ENCODE results near the gene NRXN3. TPM values are rescaled to one million over a fixed set of nuclear protein-coding genes. Genes with fewer than 3 reads are reported as not detected.

NRXN3 gene
- total RNA-seq, 1 donor from 2014 or later, result 18.0 TPM

DNA sequence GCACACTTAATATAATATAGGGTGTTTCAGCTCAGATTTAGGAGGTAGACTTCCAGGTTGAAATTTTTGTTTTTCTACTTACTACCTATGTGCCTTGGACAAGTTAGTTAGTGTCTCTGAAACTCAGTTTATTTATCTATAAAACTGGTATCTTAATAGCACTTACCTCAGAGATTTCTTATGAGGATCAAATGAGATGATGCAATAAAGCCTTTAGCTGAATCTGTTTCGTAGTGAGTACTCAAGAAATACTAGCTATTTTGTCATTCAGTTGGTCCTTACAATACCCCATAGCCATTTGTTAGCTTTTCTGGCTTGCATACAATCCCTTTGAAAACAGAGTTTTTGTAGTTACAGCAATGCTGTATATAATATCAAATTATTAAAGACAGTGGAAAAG lies 497.0 kb downstream of the NRXN3 start:
- H3K36me3 ChIP-seq (ENCODE audit: insufficient read depth, low read length), result no peaks in the 10 kb centered on the region
- no peak for DNase-seq (ENCODE audit: low read depth)
- no peak overlapping the region for H3K9ac ChIP-seq (ENCODE audit: low read length)
- no peak overlapping the region for H3K27ac Mint-ChIP-seq (ENCODE audit: unreplicated experiment)
- H3K36me3 Mint-ChIP-seq (ENCODE audit: low read depth, unreplicated experiment), result no peaks in the 10 kb centered on the region
- H3K79me2 ChIP-seq (ENCODE audit: insufficient read depth, low read length), result no peaks in the 10 kb centered on the region
- no peaks in the 10 kb centered on the region for H4K20me1 ChIP-seq (ENCODE audit: insufficient read depth, low read length)
- H2AFZ ChIP-seq (ENCODE audit: low read depth, low read length), result no peak overlapping the region
- no peak for FAIRE-seq
- H3K27ac ChIP-seq (ENCODE audit: low read depth, low read length), result no peak overlapping the region
- TF ChIP-seq EZH2 (IDR thresholded peaks at IDR 0.05; ENCODE audit: insufficient read depth, low read length), result no peak
- TF ChIP-seq, protein P1, sequence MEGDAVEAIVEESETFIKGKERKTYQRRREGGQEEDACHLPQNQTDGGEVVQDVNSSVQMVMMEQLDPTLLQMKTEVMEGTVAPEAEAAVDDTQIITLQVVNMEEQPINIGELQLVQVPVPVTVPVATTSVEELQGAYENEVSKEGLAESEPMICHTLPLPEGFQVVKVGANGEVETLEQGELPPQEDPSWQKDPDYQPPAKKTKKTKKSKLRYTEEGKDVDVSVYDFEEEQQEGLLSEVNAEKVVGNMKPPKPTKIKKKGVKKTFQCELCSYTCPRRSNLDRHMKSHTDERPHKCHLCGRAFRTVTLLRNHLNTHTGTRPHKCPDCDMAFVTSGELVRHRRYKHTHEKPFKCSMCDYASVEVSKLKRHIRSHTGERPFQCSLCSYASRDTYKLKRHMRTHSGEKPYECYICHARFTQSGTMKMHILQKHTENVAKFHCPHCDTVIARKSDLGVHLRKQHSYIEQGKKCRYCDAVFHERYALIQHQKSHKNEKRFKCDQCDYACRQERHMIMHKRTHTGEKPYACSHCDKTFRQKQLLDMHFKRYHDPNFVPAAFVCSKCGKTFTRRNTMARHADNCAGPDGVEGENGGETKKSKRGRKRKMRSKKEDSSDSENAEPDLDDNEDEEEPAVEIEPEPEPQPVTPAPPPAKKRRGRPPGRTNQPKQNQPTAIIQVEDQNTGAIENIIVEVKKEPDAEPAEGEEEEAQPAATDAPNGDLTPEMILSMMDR (IDR thresholded peaks at IDR 0.05; ENCODE audit: insufficient read depth, low read depth, low read length), result no peak
- no peaks in the 10 kb centered on the region for H3K4me1 ChIP-seq (ENCODE audit: insufficient read depth, low read length)
- no peaks in the 10 kb centered on the region for H3K9me3 Mint-ChIP-seq (ENCODE audit: unreplicated experiment)
- H3K27me3 Mint-ChIP-seq (ENCODE audit: low read depth, unreplicated experiment), result peaks cover 5% of the 10 kb centered on the region
- no peak overlapping the region for H3K4me2 ChIP-seq (ENCODE audit: low read length)
- peaks cover 2% of the 10 kb centered on the region for H3K27me3 ChIP-seq (ENCODE audit: insufficient read depth, low read length)
- no peak overlapping the region for H3K4me3 ChIP-seq (ENCODE audit: insufficient read depth, low read depth, low read length)
- no peaks in the 10 kb centered on the region for H3K9me3 ChIP-seq (ENCODE audit: insufficient read depth, low read depth, low read length)
- H3K4me1 Mint-ChIP-seq (ENCODE audit: low read depth, unreplicated experiment), result no peaks in the 10 kb centered on the region
- H3K4me3 Mint-ChIP-seq (ENCODE audit: unreplicated experiment), result no peak overlapping the region

DNA sequence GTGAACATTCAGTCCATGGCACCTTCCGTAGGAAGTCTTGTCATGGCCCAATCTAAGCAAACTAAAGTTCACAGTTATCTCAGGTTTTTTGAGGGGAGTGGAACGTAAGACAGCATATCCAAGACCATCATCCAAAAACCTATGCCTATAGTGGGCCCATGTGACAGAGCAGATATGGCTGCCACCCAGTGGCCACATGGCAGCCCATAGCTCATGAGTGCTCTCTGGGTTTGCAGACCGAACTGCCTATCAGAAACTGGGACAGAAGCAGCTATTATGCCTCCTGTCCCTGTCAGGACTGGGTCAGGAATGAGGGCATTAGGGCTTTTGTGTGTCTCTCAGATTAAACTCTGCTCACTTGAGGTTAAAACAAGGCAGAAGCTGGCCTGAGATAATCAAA lies 503.7 kb downstream of the NRXN3 start:
- H3K36me3 Mint-ChIP-seq (ENCODE audit: low read depth, unreplicated experiment), result no peaks in the 10 kb centered on the region
- H3K27ac ChIP-seq (ENCODE audit: low read depth, low read length), result no peak overlapping the region
- DNase-seq (ENCODE audit: low read depth), result no peak
- H3K79me2 ChIP-seq (ENCODE audit: insufficient read depth, low read length), result no peaks in the 10 kb centered on the region
- H4K20me1 ChIP-seq (ENCODE audit: insufficient read depth, low read length), result no peaks in the 10 kb centered on the region
- no peak overlapping the region for H3K4me2 ChIP-seq (ENCODE audit: low read length)
- H3K36me3 ChIP-seq (ENCODE audit: insufficient read depth, low read length), result no peaks in the 10 kb centered on the region
- H3K4me3 Mint-ChIP-seq (ENCODE audit: unreplicated experiment), result no peak overlapping the region
- FAIRE-seq, result no peak
- H3K9ac ChIP-seq (ENCODE audit: low read length), result no peak overlapping the region
- H3K4me3 ChIP-seq (ENCODE audit: insufficient read depth, low read depth, low read length), result no peak overlapping the region
- no peaks in the 10 kb centered on the region for H3K9me3 Mint-ChIP-seq (ENCODE audit: unreplicated experiment)
- no peak overlapping the region for H2AFZ ChIP-seq (ENCODE audit: low read depth, low read length)
- H3K27me3 ChIP-seq (ENCODE audit: insufficient read depth, low read length), result no peaks in the 10 kb centered on the region
- H3K4me1 Mint-ChIP-seq (ENCODE audit: low read depth, unreplicated experiment), result no peaks in the 10 kb centered on the region
- H3K27me3 Mint-ChIP-seq (ENCODE audit: low read depth, unreplicated experiment), result no peaks in the 10 kb centered on the region
- H3K4me1 ChIP-seq (ENCODE audit: insufficient read depth, low read length), result no peaks in the 10 kb centered on the region
- no peaks in the 10 kb centered on the region for H3K9me3 ChIP-seq (ENCODE audit: insufficient read depth, low read depth, low read length)
- no peak for TF ChIP-seq EZH2 (IDR thresholded peaks at IDR 0.05; ENCODE audit: insufficient read depth, low read length)
- TF ChIP-seq, protein P1 (IDR thresholded peaks at IDR 0.05; ENCODE audit: insufficient read depth, low read depth, low read length), result no peak
- H3K27ac Mint-ChIP-seq (ENCODE audit: unreplicated experiment), result no peak overlapping the region

DNA sequence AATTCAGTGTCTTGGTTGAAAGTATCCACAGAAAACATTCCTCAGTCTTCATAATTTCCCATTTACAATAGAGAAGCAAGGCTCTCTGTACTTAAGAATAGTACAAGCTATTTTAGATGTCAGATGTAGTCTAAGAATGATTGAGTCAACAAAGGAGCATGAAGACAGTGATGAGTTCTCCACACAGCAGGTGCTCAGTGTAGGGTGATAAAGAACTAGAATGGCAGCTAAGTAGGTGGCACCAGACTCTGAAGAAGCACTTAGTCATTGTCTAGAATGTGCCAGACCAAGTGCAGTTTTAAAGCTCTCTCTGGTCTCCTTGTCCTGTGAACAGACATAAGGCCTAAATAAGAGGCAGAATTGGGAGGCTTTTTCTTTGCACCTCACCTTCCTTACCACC lies 504.6 kb downstream of the NRXN3 start:
- Mint-ChIP-seq H3K36me3 (ENCODE audit: low read depth, unreplicated experiment) (no peaks in the 10 kb centered on the region), H3K27me3 (ENCODE audit: low read depth, unreplicated experiment) (no peaks in the 10 kb centered on the region), H3K4me1 (ENCODE audit: low read depth, unreplicated experiment) (no peaks in the 10 kb centered on the region), H3K27ac (ENCODE audit: unreplicated experiment) (no peak overlapping the region), H3K9me3 (ENCODE audit: unreplicated experiment) (no peaks in the 10 kb centered on the region), H3K4me3 (ENCODE audit: unreplicated experiment) (no peak overlapping the region)
- Histone ChIP-seq H3K36me3 (ENCODE audit: insufficient read depth, low read length) (no peaks in the 10 kb centered on the region), H3K27ac (ENCODE audit: low read depth, low read length) (no peak overlapping the region), H3K4me3 (ENCODE audit: insufficient read depth, low read depth, low read length) (no peak overlapping the region), H3K4me2 (ENCODE audit: low read length) (no peak overlapping the region), H3K27me3 (ENCODE audit: insufficient read depth, low read length) (no peaks in the 10 kb centered on the region), H3K9me3 (ENCODE audit: insufficient read depth, low read depth, low read length) (no peaks in the 10 kb centered on the region), H2AFZ (ENCODE audit: low read depth, low read length) (no peak overlapping the region), H4K20me1 (ENCODE audit: insufficient read depth, low read length) (no peaks in the 10 kb centered on the region), H3K79me2 (ENCODE audit: insufficient read depth, low read length) (no peaks in the 10 kb centered on the region), H3K4me1 (ENCODE audit: insufficient read depth, low read length) (no peaks in the 10 kb centered on the region), H3K9ac (ENCODE audit: low read length) (no peak overlapping the region)
- TF ChIP-seq EZH2 (IDR thresholded peaks at IDR 0.05; ENCODE audit: insufficient read depth, low read length), result no peak
- TF ChIP-seq, protein P1 (IDR thresholded peaks at IDR 0.05; ENCODE audit: insufficient read depth, low read depth, low read length), result no peak
- no peak for FAIRE-seq
- no peak for DNase-seq (ENCODE audit: low read depth)

Measured in astrocyte (in vitro differentiated cells and primary cell).